LNCaP clone FGC (cell line): Measurements from ENCODE around the gene NEK4.
"Not testable (repeated sequence)": the region's sequence is repeated elsewhere in the genome, so short reads cannot be mapped to it uniquely, and the experiment has no call there.

ENCODE experiments used
- DNase-seq: peaks from one replicate; pipeline ENCODE4 v3.0.0-alpha.2; 2011; ENCODE audit warnings: low read depth
- H3K4me3 ChIP-seq: 2 replicates; pipeline ENCODE4 v1.5.1; 2011; ENCODE audit warnings: mild to moderate bottlenecking, low read depth, low read length, control low read depth
- CTCF ChIP-seq: IDR thresholded peaks from 2 replicates; pipeline ENCODE4 v1.5.1; 2012; ENCODE audit warnings: mild to moderate bottlenecking; ENCODE audit not compliant: control insufficient read depth, insufficient read depth; ENCODE audit errors: extremely low read depth

The NEK4 gene

GRCh38 chr3:52733256-52733891 lies 37.4 kb downstream of the NEK4 start:
- H3K4me3 ChIP-seq = no peak overlapping the region
- DNase-seq = no peak
- no peak for TF ChIP-seq CTCF

DNA sequence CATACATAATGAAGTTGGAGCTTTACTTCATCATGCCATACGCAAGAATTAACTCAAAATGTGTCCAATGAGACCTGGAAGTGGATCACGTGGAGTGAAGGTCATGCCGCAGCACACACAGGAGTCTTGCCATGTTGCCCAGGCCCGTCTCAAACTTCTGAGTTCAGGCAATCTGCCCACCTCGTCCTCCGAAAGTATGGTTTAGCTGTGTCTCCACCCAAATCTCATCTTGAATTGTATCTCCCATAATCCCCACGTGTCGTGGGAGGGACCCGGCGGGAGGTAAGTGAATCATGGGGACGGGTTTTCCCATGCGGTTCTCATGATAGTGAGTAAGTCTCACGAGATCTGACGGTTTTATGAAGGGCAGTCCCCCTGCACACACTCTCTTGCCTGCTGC lies 39.1 kb downstream of the NEK4 start:
- no peak for DNase-seq
- no peak for TF ChIP-seq CTCF
- no peak overlapping the region for H3K4me3 ChIP-seq

- no peak for TF ChIP-seq CTCF
- H3K4me3 ChIP-seq = no peak overlapping the region
- DNase-seq = no peak
Observed at GRCh38 chr3:52730681-52731080, 40.1 kb downstream of the NEK4 start.

GRCh38 chr3:52728753-52729152 lies 42.0 kb downstream of the NEK4 start:
- DNase-seq, H3K4me3 ChIP-seq: not testable (repeated sequence)

- no peak for TF ChIP-seq CTCF
- DNase-seq = no peak
- H3K4me3 ChIP-seq = no peak overlapping the region
Observed at GRCh38 chr3:52724511-52724910, 46.2 kb downstream of the NEK4 start.

DNA sequence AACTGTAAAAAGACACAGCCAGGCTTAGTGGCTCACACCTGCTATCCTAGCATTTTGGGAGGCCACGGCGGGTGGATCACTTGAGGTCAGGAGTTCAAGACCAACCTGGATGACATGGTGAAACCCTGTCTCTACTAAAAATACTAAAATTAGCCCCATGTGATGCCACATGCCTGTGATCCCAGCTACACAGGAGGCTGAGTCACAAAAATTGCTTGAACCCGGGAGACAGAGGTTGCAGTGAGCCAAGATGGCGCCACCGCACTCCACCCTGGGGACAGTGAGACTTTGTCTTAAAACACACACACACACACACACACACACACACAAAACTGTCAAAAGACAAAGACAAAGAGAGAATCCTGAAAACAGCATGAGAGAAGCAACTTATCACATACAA lies 46.8 kb downstream of the NEK4 start:
- DNase-seq = no peak
- TF ChIP-seq CTCF = no peak
- no peak overlapping the region for H3K4me3 ChIP-seq

DNA sequence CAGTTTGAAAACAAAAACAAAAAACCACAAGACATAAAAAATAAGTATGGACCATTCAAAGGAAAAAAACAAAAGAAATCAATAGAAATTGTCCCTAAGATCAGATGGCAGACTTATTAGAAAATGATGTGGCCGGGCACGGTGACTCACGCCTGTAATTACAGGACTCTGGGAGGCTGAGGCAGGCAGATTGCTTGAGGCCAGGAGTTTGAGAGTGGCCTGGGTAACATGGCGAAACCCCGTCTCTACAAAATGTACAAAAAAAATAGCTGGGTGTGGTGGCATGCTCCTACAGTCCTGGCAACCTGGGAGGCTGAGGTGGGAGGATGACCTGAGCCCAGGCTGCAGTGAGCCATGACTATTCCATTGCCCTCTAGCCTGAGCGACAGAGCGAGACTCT lies 48.2 kb downstream of the NEK4 start:
- no peak for TF ChIP-seq CTCF
- H3K4me3 ChIP-seq = no peak overlapping the region
- DNase-seq = no peak
